Osteoblast (primary cell): Measurements from ENCODE around the gene SLC25A22. TPM values are rescaled to one million over a fixed set of nuclear protein-coding genes. Genes with fewer than 3 reads are reported as not detected.

Experiments used
- DNase-seq: peaks from one replicate; pipeline ENCODE4 v3.0.0; 2011; ENCODE audit warnings: low spot score, mixed read lengths; ENCODE audit not compliant: insufficient read length; ENCODE audit errors: missing footprints
- H2AFZ ChIP-seq: 2 replicates; pipeline ENCODE4 v1.6.0; 2011; ENCODE audit warnings: mild to moderate bottlenecking, low read length
- H3K27ac ChIP-seq: 2 replicates; pipeline ENCODE4 v1.5.1; 2011; ENCODE audit warnings: mild to moderate bottlenecking, low read depth, low read length, moderate library complexity
- H3K27me3 ChIP-seq: 2 replicates; pipeline ENCODE4 v1.6.0; 2012; ENCODE audit warnings: mild to moderate bottlenecking, control low read depth, inconsistent platforms, low read length, moderate library complexity; ENCODE audit not compliant: insufficient read depth
- H3K36me3 ChIP-seq: 2 replicates; pipeline ENCODE4 v1.5.1; 2011; ENCODE audit warnings: mild to moderate bottlenecking, low read length, control low read depth, moderate library complexity; ENCODE audit not compliant: insufficient read depth
- H3K4me1 ChIP-seq: 2 replicates; pipeline ENCODE4 v1.5.1; 2011; ENCODE audit warnings: mild to moderate bottlenecking, low read length, control low read depth, moderate library complexity; ENCODE audit not compliant: insufficient read depth
- H3K4me2 ChIP-seq: 2 replicates; pipeline ENCODE4 v1.6.0; 2011; ENCODE audit warnings: mild to moderate bottlenecking, low read length; ENCODE audit not compliant: insufficient read depth
- H3K4me3 ChIP-seq: fragments of 200-600 bp; sonication (generic); 3 replicates; pipeline ENCODE4 v1.5.1; 2012; ENCODE audit warnings: mild to moderate bottlenecking, low read length, inconsistent platforms; ENCODE audit not compliant: insufficient read depth
- H3K79me2 ChIP-seq: 2 replicates; pipeline ENCODE4 v1.6.0; 2012; ENCODE audit warnings: mild to moderate bottlenecking, low read length, control low read depth, inconsistent platforms; ENCODE audit not compliant: insufficient read depth
- H3K9me3 ChIP-seq: 2 replicates; pipeline ENCODE4 v1.5.1; 2011; ENCODE audit warnings: low read depth, low read length, control low read depth
- H4K20me1 ChIP-seq: 2 replicates; pipeline ENCODE4 v1.6.0; 2012; ENCODE audit warnings: mild to moderate bottlenecking, low read length, control low read depth; ENCODE audit not compliant: insufficient read depth
- CTCF ChIP-seq: IDR thresholded peaks from 2 replicates; pipeline ENCODE4 v1.5.1; 2011; ENCODE audit warnings: mild to moderate bottlenecking, low read depth, low read length, moderate library complexity; ENCODE audit errors: extremely low read depth
- total RNA-seq: library from RNA; depleted of rRNA; stranded (reverse); fragments of >200 nt; gene quantifications from 2 replicates; pipeline ENCODE4 v1.2.3, GENCODE V29; 2012

SLC25A22 gene
- total RNA-seq, 1 donor = 9.0 TPM

DNA sequence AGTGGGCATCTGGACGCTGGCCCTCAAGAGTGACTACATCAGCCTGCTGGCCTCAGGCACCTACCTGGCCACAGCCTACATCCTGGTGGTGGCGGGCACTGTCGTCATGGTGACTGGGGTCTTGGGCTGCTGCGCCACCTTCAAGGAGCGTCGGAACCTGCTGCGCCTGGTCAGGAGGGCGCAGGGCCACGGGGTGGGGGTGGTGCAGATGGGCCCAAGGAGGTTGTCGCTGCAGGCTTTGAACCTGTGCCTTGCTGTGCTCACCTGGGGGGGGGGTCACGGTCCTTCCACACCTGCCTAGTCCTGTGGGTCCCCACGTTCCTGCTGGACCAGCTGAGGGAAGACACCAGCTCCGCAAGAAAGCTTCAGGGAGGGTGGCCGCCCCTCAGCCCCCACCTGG lies 38.2 kb upstream of the SLC25A22 start:
- Histone ChIP-seq H3K4me2 (no peak overlapping the region), H3K4me1 (peaks cover 37% of the 10 kb centered on the region), H3K4me3 (no peak overlapping the region), H3K9me3 (no peaks in the 10 kb centered on the region), H3K27ac (no peak overlapping the region), H3K27me3 (no peaks in the 10 kb centered on the region), H3K79me2 (peaks cover 69% of the 10 kb centered on the region), H2AFZ (no peak overlapping the region), H4K20me1 (peaks cover 58% of the 10 kb centered on the region), H3K36me3 (peaks cover 50% of the 10 kb centered on the region)
- no peak for TF ChIP-seq CTCF
- no peak for DNase-seq

DNA sequence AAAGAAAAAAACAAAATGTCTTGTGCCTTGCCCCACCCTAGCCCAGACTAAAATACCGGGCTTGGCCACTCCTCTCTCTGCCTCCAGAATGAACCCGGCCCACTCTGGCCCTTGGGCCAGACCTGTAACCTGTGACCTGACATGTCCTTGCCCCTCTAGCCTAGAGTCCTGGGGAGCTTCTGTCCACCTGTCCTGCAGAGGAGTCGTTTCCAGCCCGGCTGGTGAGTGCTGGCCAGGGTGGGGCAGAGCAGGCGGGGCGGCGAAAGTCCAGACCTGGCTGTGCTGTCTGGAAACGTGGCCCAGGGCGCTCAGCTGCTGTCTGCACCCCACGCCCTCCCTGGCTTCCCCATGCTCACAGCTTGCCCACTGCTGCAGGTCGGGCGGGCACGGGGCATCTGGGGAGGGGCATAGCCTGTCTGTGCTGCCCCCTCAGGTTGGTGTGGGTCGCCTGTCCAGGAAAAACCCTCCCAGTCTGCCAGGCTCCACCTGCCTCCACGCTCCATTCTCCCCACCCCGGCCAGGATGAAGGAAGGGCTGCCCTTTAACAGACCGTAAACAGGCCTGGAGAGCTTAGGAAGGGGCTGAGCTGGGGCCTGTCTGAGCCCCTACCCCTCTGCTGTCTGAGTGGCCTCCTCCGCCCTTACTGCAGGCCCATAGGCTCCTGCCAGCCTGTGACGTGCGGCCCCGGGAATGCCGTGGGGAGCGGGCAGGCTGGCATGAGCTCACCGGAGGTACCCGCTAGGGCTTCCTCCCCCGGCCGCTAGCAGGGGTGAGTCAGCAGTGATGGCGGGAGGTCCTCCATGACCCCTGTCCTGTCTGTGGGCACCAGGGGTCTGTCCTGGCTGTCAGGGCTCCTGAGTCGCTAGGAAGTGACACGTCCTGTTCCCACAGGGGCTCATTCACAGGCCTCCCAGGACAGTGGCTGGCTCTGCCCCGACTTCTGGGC lies 36.6 kb upstream of the SLC25A22 start:
- H3K4me1 ChIP-seq = peaks cover 42% of the 10 kb centered on the region
- TF ChIP-seq CTCF = no peak
- peak; percentile 98 for DNase-seq
- peaks cover 53% of the 10 kb centered on the region for H3K79me2 ChIP-seq
- H3K4me3 ChIP-seq = peak overlapping the region; percentile 87
- H3K36me3 ChIP-seq = peaks cover 34% of the 10 kb centered on the region
- peaks cover 50% of the 10 kb centered on the region for H4K20me1 ChIP-seq
- no peak overlapping the region for H2AFZ ChIP-seq
- peak overlapping the region; percentile 92 for H3K27ac ChIP-seq
- H3K27me3 ChIP-seq = no peaks in the 10 kb centered on the region
- H3K4me2 ChIP-seq = peak overlapping the region; percentile 92
- no peaks in the 10 kb centered on the region for H3K9me3 ChIP-seq

DNA sequence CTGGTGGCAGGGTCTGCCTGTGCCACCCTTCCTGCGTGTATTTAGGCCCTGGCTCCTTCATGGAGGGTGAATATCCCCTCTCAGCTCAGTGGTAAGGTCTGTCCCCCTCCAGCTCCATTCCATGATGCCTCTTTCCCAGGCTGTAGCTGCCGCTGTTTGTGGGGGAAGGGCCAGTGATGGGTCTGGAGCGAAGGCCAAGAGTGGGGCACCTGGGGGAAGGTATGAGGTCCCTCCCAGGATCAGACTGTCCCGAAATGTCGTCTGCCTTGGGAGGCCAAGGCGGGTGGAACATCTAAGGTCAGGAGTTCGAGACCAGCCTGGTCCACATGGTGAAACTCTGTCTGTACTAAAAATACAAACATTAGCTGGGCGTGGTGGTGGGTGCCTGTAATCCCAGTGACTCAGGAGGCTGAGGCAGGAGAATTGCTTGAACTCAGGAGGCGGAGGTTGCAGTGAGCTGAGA lies 35.8 kb upstream of the SLC25A22 start:
- Histone ChIP-seq H3K4me2 (peak overlapping the region; percentile 92), H3K4me3 (peak overlapping the region; percentile 87), H3K27ac (peak overlapping the region; percentile 92), H3K27me3 (no peaks in the 10 kb centered on the region), H3K36me3 (peaks cover 26% of the 10 kb centered on the region), H3K4me1 (peaks cover 50% of the 10 kb centered on the region), H3K9me3 (no peaks in the 10 kb centered on the region), H2AFZ (no peak overlapping the region), H3K79me2 (peaks cover 45% of the 10 kb centered on the region), H4K20me1 (peaks cover 44% of the 10 kb centered on the region)
- no peak for DNase-seq
- TF ChIP-seq CTCF = no peak

DNA sequence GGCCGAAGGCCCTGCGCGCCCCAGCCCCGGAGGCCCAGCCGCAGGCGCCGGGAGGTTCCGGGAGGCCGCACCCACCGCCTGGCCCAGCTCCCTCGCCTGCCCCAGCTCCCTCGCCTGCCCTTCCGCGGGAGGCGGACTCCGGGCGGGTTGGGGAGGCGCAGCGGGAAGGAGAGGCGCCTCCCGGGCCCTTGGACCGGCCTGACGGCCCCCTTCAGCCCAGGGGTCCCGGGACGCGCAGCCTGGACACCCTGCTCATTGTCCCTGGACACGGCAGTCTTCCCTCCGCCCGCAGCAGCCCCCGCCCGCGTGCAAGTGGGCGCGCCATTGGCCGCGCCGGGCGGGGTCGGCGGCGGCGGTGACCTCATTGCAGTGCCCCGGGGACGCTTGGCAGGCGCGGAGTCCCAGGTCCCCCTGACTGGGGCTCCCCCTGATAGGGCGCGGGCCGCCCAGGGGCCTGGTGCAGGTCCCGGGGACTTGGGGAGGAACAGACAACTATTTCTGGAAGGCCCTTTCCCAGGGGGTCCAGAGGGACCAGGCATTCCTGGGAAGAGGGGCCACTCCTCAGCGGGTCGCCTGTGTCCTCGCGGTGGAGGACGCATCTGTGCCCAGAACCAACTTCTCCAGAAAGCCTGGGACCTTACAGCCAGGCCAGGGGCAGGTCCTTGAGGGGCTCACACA lies 35.2 kb upstream of the SLC25A22 start:
- H4K20me1 ChIP-seq = peaks cover 38% of the 10 kb centered on the region
- peaks cover 40% of the 10 kb centered on the region for H3K79me2 ChIP-seq
- H3K4me2 ChIP-seq = peak overlapping the region; percentile 92
- peak overlapping the region; percentile 87 for H3K4me3 ChIP-seq
- H3K4me1 ChIP-seq = peaks cover 50% of the 10 kb centered on the region
- TF ChIP-seq CTCF = no peak
- no peaks in the 10 kb centered on the region for H3K9me3 ChIP-seq
- no peak overlapping the region for H2AFZ ChIP-seq
- no peaks in the 10 kb centered on the region for H3K27me3 ChIP-seq
- DNase-seq = peak; percentile 96
- peaks cover 20% of the 10 kb centered on the region for H3K36me3 ChIP-seq
- H3K27ac ChIP-seq = peak overlapping the region; percentile 92
